Stimulated activated CD4-positive, alpha-beta T cell treated with anti-CD3 and anti-CD28 coated beads, Interleukin-4, amount 100 ng/mL, for 1 hour (primary cell): Measurements from ENCODE around the gene GRIA2.

Experiments used
- DNase-seq: peaks from one replicate; pipeline ENCODE4 v3.0.0-alpha.2; 2020

GRIA2 gene

GRCh38 chr4:157405070-157405469 is 184.5 kb downstream of the GRIA2 start:
- DNase-seq: no peak
